ENCODE measurements around the gene IL1A.

DNA sequence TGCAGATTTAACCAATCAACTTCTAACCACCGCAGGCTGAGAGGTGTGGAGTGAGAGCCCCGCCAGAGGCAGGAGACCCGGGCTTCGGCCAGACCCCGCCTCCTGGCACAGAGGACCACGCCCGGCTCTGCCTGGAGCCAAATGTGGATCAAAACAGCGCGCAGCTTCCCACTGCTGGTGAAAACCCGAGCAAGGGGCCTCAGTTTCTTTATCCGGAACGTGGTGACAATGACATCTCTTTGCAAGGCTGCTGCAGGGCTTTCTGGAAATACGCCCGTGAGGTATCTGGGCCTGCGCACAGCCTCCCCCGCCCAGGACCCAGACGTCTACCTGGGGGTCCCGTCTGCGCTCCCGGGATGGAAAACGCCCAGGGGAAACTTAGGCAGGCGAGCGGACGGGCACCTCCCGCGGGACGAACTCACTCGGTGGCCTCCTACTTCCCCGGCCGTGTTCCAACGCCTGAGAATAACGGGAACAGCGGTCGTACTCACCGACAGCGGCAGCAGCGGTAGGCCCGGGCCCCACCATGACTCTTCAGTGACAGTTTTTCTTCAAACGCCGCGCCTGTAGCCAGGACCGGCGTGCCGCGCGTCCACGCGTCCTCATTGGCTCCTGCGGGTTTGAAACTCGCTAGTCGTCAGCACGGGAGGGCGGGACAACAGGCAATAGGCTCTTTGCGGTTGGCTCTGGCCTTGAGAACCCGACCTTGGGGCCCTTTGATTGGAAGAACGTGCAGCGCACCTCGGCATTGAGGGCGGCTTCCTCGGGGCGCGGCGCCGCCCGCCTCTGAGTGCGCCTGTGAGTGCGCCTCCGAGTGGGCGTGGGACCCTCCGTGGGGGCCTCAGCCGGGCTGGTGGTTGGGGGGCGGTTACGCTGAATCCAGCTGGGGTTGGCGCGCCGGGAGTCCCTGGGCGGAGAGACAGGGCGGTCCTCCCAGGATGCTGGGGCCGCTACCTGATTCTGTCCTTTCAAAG, 19.9 kb downstream of the IL1A start, which contains the start of gene CKAP2L:
- TF ChIP-seq POLR2AphosphoS5 (IDR thresholded peaks at IDR 0.05; ENCODE audit: low read depth, low read length) (peak; percentile 67), YY1 (IDR thresholded peaks at IDR 0.05; ENCODE audit: extremely low read depth, insufficient replicate concordance, low read depth, low read length) (peak; percentile 25), TCF7L2 (IDR thresholded peaks at IDR 0.05; ENCODE audit: borderline replicate concordance, extremely low read depth, insufficient read depth, insufficient read length) (peak; percentile 82), POLR2A (IDR thresholded peaks at IDR 0.05; ENCODE audit: borderline replicate concordance, extremely low read depth, insufficient read depth, insufficient read length) (peak; percentile 26), SIN3A (IDR thresholded peaks at IDR 0.05; ENCODE audit: low read depth) (peak; percentile 99)
- TF ChIP-seq, protein P1, sequence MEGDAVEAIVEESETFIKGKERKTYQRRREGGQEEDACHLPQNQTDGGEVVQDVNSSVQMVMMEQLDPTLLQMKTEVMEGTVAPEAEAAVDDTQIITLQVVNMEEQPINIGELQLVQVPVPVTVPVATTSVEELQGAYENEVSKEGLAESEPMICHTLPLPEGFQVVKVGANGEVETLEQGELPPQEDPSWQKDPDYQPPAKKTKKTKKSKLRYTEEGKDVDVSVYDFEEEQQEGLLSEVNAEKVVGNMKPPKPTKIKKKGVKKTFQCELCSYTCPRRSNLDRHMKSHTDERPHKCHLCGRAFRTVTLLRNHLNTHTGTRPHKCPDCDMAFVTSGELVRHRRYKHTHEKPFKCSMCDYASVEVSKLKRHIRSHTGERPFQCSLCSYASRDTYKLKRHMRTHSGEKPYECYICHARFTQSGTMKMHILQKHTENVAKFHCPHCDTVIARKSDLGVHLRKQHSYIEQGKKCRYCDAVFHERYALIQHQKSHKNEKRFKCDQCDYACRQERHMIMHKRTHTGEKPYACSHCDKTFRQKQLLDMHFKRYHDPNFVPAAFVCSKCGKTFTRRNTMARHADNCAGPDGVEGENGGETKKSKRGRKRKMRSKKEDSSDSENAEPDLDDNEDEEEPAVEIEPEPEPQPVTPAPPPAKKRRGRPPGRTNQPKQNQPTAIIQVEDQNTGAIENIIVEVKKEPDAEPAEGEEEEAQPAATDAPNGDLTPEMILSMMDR (IDR thresholded peaks at IDR 0.05 in 2 of 3, conservative IDR thresholded peaks at IDR 0.05 in 1 of 3; ENCODE audit: borderline replicate concordance in 1 of 3, insufficient read depth in 1 of 3, low read depth in 2 of 3, low read length in 2 of 3) = no peak
- TF ChIP-seq, protein P2, sequence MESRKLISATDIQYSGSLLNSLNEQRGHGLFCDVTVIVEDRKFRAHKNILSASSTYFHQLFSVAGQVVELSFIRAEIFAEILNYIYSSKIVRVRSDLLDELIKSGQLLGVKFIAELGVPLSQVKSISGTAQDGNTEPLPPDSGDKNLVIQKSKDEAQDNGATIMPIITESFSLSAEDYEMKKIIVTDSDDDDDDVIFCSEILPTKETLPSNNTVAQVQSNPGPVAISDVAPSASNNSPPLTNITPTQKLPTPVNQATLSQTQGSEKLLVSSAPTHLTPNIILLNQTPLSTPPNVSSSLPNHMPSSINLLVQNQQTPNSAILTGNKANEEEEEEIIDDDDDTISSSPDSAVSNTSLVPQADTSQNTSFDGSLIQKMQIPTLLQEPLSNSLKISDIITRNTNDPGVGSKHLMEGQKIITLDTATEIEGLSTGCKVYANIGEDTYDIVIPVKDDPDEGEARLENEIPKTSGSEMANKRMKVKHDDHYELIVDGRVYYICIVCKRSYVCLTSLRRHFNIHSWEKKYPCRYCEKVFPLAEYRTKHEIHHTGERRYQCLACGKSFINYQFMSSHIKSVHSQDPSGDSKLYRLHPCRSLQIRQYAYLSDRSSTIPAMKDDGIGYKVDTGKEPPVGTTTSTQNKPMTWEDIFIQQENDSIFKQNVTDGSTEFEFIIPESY (IDR thresholded peaks at IDR 0.05; ENCODE audit: extremely low read depth, insufficient replicate concordance, low read length) = no peak

All from HCT116 (cell line).